Measurements from ENCODE around the gene MUC4. TPM values are rescaled to one million over a fixed set of nuclear protein-coding genes. Genes with fewer than 3 reads are reported as not detected.

Gene MUC4
- total and polyA plus RNA-seq, 2 experiments from 2014 or later: 1.3 TPM

- Mint-ChIP-seq H3K9me3 (no peaks in the 10 kb centered on the region), H3K27ac (no peak overlapping the region), H3K4me1 (peaks cover 8% of the 10 kb centered on the region), H3K27me3 (ENCODE audit: insufficient read depth, low read depth, poor library complexity) (peaks cover 13% of the 10 kb centered on the region), H3K36me3 (ENCODE audit: low read depth) (no peaks in the 10 kb centered on the region), H3K4me3 (no peak overlapping the region)
- TF ChIP-seq CTCF (conservative IDR thresholded peaks at IDR 0.05; ENCODE audit: low read depth in 2 of 2) (no peak), NANOG (IDR thresholded peaks at IDR 0.05; ENCODE audit: borderline replicate concordance) (no peak), ETS1 (IDR thresholded peaks at IDR 0.05) (no peak), ZNF462 (CRISPR knock-in tag; IDR thresholded peaks at IDR 0.05) (no peak), REST (IDR thresholded peaks at IDR 0.05; ENCODE audit: unreplicated experiment) (no peak), JUNB (IDR thresholded peaks at IDR 0.05; ENCODE audit: unreplicated experiment) (no peak), POLR2AphosphoS5 (IDR thresholded peaks at IDR 0.05; ENCODE audit: low read depth) (no peak), CREB1 (CRISPR knock-in tag; IDR thresholded peaks at IDR 0.05; ENCODE audit: low read depth) (no peak), ZNF331 (CRISPR knock-in tag; IDR thresholded peaks at IDR 0.05; ENCODE audit: low read depth) (no peak), ZNF114 (CRISPR knock-in tag; IDR thresholded peaks at IDR 0.05) (no peak), EZH2phosphoT487 (IDR thresholded peaks at IDR 0.05; ENCODE audit: unreplicated experiment) (no peak)
- no peak overlapping the region for H3K4me2 ChIP-seq
- 0 out of 2 replicates have a peak overlapping the region, but pooled peaks have one; percentile 72 for H2AFZ ChIP-seq
- no peaks in the 10 kb centered on the region for H3K36me3 ChIP-seq (ENCODE audit: insufficient read depth)
- H3F3A ChIP-seq (replicated peaks; ENCODE audit: low read depth): no peaks in the 10 kb centered on the region
- no peak overlapping the region for H3K4me3 ChIP-seq
- DNase-seq (ENCODE audit: low spot score): no peak
- no peaks in the 10 kb centered on the region for H3K27me3 ChIP-seq (ENCODE audit: insufficient read depth)
- no peak; the same call in 2 of the 3 replicates for ATAC-seq
- no peaks in the 10 kb centered on the region for H3K79me2 ChIP-seq (replicated peaks; ENCODE audit: insufficient read depth)
- no peak overlapping the region for H3K27ac ChIP-seq (ENCODE audit: low read depth)
- H3K4me1 ChIP-seq (ENCODE audit: insufficient read depth): no peaks in the 10 kb centered on the region
- H4K20me1 ChIP-seq (replicated peaks; ENCODE audit: insufficient read depth): no peaks in the 10 kb centered on the region
- H3K9me2 ChIP-seq (ENCODE audit: insufficient read depth): no peaks in the 10 kb centered on the region
Measured at GRCh38 chr3:195825191-195825588, 13.5 kb upstream of the MUC4 start.
